ENCODE measurements around the gene MYADML2. TPM values are rescaled to one million over a fixed set of nuclear protein-coding genes. Genes with fewer than 3 reads are reported as not detected.

MYADML2 gene
- total and polyA plus RNA-seq, 12 donors: 0.26 to 8.6 (median 4.9) TPM

GRCh38 chr17:81935709-81936084 is 11.3 kb downstream of the MYADML2 start:
- peaks cover 0 to 24% (median 2%) of the 10 kb centered on the region in 7 donors for H3K27me3 ChIP-seq
- intact Hi-C loops (cut with DNase I): no loop called here

GRCh38 chr17:81934850-81935708 is 12.0 kb downstream of the MYADML2 start:
- H3K4me1 ChIP-seq: peaks cover 6 to 32% (median 19%) of the 10 kb centered on the region in 9 donors
- H3K27ac ChIP-seq: no peak overlapping the region
- no peaks in the 10 kb centered on the region for H3K36me3 ChIP-seq
- TF ChIP-seq, protein P1, sequence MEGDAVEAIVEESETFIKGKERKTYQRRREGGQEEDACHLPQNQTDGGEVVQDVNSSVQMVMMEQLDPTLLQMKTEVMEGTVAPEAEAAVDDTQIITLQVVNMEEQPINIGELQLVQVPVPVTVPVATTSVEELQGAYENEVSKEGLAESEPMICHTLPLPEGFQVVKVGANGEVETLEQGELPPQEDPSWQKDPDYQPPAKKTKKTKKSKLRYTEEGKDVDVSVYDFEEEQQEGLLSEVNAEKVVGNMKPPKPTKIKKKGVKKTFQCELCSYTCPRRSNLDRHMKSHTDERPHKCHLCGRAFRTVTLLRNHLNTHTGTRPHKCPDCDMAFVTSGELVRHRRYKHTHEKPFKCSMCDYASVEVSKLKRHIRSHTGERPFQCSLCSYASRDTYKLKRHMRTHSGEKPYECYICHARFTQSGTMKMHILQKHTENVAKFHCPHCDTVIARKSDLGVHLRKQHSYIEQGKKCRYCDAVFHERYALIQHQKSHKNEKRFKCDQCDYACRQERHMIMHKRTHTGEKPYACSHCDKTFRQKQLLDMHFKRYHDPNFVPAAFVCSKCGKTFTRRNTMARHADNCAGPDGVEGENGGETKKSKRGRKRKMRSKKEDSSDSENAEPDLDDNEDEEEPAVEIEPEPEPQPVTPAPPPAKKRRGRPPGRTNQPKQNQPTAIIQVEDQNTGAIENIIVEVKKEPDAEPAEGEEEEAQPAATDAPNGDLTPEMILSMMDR (IDR thresholded peaks at IDR 0.05): no peak
- peaks cover 0 to 29% (median 2%) of the 10 kb centered on the region in 7 donors for H3K27me3 ChIP-seq
- ATAC-seq (no peak), DNase-seq (no peak)
- intact Hi-C loops (cut with DNase I): no loop called here
- H3K9me3 ChIP-seq: no peaks in the 10 kb centered on the region
- H3K4me3 ChIP-seq: no peak overlapping the region
- 93 to 94% methylated on average over 38 of the region's 38 CpGs for WGBS, 2 donors

More at GRCh38 chr17:81935709-81936084, 11.3 kb downstream of the MYADML2 start:
- Histone ChIP-seq H3K9me3 (no peaks in the 10 kb centered on the region), H3K4me3 (no peak overlapping the region), H3K36me3 (no peaks in the 10 kb centered on the region), H3K4me1 (peaks cover 12 to 38% (median 23%) of the 10 kb centered on the region in 9 donors), H3K27ac (no peak overlapping the region)
- ATAC-seq: no peak
- 89 to 94% methylated on average over 6 of the region's 6 CpGs for WGBS, 2 donors
- DNase-seq: no peak
- TF ChIP-seq, protein P1 (IDR thresholded peaks at IDR 0.05): no peak

DNA sequence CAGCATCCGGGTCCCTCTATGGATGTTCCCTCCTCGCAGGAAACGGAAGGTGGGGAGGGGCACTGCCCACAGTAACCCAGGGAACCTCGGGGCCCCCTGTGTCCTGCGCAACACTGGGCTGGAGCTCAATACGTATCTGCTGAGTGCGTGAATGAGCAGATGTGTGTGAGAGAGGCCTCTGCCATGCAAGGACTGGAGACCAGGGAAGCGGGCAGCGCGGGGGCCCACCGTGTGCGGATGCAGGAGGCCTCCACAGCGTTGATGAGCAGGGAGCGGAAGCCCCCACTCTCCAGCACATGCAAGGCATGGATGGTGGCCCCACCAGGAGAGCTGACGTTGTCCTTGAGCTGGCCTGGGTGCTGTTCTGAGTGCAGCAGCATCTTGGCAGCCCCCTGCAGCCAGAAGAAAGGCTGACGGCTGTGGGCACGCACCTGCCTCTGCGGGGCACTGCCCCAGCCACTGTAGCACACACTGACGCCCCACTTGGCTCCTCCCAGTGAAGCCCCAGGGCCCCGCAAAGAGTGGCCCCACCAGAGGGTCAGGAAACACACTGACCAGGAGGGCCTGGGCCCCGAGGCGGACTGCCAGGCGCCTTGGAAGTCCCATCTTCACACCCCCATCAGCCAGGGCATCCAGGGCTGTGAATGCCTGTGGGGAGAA is 12.8 kb downstream of the MYADML2 start:
- DNase-seq (no peak), ATAC-seq (no peak)
- H3K9me3 ChIP-seq: no peaks in the 10 kb centered on the region
- H3K4me1 ChIP-seq: peaks cover 6 to 24% (median 16%) of the 10 kb centered on the region in 9 donors
- WGBS, 2 donors: 88 to 91% methylated on average over 23 of the region's 23 CpGs
- TF ChIP-seq, protein P1 (IDR thresholded peaks at IDR 0.05): no peak
- H3K27me3 ChIP-seq: peaks cover 0 to 27% (median 0%) of the 10 kb centered on the region in 7 donors
- no peak overlapping the region for H3K4me3 ChIP-seq
- H3K27ac ChIP-seq: no peak overlapping the region
- no peaks in the 10 kb centered on the region for H3K36me3 ChIP-seq
- intact Hi-C loops (cut with DNase I): no loop called here

GRCh38 chr17:81933178-81933699 is 13.8 kb downstream of the MYADML2 start:
- DNase-seq (no peak), ATAC-seq (no peak)
- Histone ChIP-seq H3K27ac (no peak overlapping the region), H3K4me1 (peaks cover 9 to 23% (median 18%) of the 10 kb centered on the region in 9 donors), H3K4me3 (no peak overlapping the region), H3K36me3 (no peaks in the 10 kb centered on the region), H3K27me3 (peaks cover 0 to 37% (median 4%) of the 10 kb centered on the region in 7 donors), H3K9me3 (no peaks in the 10 kb centered on the region)
- intact Hi-C loops (cut with DNase I): no loop called here
- TF ChIP-seq, protein P1 (IDR thresholded peaks at IDR 0.05): no peak
- 89 to 92% methylated on average over 14 of the region's 14 CpGs for WGBS, 2 donors

All from heart right ventricle (tissue), 16 donors.